NCI-H345 treated with DMSO at 0.1 percent for 48 hours (cell line): Measurements from ENCODE around the gene AARSD1.
"Not testable (repeated sequence)": the region's sequence is repeated elsewhere in the genome, so short reads cannot be mapped to it uniquely, and the experiment has no call there.

Source experiments
- DNase-seq: peaks from one replicate; lab custom pipeline; 2025; ENCODE audit not compliant: unreplicated experiment; lab: John Stamatoyannopoulos, UW

The AARSD1 gene

GRCh38 chr17:42980766-42981397, 16.6 kb upstream of the AARSD1 start:
- DNase-seq = peak; percentile 9

DNA sequence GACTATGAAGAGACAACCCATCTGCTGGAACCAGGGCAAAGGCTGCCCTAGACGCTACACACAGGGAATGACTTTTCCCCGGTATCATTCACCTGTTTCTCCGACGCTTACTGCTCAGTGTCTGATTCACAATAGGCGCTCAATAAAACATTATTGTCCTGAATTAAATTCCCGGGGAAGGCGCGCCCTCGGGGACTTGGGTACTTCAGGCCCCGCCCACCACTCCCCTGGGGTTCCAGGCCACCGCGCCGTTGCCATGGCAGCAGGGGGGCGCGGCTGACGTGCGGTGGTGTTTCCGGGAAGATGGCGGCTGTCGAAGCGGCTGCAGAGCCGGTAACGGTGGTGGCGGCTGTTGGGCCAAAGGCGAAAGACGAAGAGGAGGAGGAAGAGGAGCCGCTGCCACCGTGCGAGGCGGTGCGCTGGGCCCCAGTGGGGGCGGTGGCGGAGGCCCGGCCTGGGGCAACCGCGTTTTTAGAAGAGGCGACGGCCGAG, 16.1 kb upstream of the AARSD1 start, which contains the start of gene RUNDC1:
RUNDC1 (plus strand) TSS at position 292 of the 492 bp plus-strand sequence; CDS start at position 304, 12 bp downstream.
- DNase-seq = peak; percentile 73

DNA sequence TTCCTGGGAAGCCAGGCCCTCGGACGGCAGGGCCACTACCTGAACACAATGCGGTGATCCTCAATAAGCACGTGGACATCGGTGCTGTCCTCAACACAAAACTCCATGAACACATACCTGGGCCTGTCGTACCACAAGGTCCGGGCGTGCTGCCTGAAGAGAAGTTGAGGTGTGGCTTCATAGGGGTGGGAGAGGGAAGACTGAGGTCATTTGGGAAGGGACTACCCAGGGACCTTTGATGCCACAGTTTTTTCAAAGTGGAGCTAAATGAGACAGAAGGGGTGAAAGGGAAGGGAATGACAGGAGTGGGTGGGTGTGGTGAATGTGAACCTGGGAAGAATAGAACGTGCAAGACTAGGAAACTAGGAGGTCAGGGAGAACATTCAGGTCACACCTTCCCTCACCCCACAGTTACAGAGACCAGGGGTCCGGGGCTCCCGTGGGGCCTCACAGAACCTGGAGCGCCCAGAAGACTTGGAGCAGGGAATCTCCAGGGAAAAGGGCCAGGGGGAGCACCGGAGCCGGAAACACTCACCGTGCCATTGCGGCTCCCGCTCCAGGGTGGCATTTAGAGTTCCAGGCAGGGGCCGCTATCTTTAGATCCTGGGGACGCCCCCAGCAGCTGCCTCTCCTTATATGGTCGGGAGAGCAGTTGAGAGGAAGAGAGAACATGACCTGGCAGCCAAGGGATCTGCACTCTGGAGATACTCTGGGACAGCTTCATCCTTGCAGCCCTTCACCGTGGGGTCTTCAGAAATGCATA, 15.4 kb upstream of the AARSD1 start, which contains the start of gene PTGES3L:
PTGES3L (minus strand) TSS at position 570 of the 763 bp plus-strand sequence; CDS start at position 543, 27 bp downstream.
- peak; percentile 46 for DNase-seq

- not testable (repeated sequence) for DNase-seq
These were observed 11.4 kb upstream of the AARSD1 start for GRCh38 chr17:42975701-42976100.

DNA sequence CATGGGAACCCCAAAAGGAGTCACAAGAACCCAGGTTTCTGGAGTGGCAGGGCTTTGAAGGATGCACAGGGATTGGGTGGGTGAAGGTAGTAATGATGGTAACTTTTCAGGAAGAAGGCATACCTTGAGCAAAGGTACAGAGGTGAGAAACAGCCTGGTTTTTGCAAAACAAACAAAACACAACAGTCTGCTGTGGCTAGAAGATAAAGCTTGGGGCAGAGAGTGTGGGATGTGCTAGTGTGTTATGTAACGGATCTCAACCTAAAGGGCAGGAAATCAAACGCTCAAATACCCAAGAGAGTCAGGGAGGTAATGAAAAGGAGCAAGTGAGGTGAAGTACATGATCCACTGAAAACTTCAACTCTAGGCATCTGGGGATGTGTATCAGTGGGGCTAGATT, 11.0 kb upstream of the AARSD1 start:
- DNase-seq = no peak

DNA sequence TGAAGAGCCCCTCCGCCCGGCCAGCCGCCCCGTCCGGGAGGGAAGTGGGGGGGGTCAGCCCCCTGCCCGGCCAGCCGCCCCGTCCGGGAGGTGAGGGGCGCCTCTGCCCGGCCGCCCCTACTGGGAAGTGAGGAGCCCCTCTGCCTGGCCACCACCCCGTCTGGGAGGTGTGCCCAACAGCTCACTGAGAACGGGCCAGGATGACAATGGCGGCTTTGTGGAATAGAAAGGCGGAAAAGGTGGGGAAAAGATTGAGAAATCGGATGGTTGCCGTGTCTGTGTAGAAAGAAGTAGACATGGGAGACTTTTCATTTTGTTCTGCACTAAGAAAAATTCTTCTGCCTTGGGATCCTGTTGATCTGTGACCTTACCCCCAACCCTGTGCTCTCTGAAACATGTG, 9.1 kb upstream of the AARSD1 start:
- DNase-seq = not testable (repeated sequence)

DNA sequence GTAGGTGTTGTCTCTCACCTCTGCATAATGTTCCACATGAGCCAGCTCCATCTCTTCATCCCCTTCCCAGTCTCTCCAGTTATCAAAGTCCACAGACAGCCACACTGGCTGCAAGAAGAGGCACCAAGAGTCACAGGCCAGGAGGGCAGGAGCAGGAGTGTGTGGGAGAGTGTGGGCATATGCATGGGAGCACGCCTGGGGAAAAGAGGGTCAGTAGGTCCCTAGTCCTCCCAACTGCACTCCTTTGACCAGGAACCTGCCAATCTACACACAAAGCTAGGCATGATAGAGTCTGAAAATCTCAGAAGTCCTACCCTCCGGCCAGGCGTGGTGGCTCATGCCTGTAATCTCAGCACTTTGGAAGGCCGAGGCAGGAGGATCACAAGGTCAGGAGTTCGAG, 7.3 kb upstream of the AARSD1 start:
- no peak for DNase-seq

- no peak for DNase-seq
These were observed 4.8 kb upstream of the AARSD1 start for GRCh38 chr17:42969001-42969581.

DNA sequence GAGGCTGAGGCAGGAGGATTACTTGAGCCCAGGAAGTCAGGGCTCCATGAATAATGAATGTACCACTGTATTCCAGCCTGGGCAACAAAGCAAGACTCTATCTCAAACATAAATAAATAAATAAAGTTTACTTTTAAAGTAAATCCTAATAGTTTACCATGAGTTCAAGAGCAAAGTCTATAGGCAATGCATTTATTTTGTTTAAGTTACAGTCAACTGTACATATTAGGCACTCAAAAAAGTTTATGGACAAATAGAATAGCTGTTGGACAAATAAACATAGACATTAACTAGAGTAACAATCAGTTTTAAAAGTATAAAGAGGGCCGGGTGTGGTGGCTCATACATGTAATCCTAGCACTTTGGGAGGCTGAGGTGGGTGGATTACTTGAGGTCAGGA, 3.7 kb upstream of the AARSD1 start:
- DNase-seq = no peak

DNA sequence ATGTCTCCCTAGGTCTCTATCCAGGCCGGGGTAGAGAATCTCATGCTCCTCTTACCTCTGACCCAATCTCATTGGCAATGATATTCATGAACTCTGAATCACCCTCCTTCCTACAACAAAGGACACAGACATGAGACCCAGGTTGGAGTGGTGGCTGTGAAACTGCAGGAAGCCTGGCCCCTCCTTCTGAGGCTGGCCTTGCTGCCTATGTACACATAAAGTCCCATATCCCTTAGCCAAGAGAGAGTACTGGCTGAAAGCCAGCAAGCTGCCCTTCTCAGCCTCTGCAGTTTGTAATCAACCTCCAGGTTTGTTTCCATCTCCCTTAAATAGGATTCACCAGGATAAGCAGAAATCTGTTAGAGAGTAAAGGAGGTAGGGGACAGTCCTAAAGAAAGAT, 10.6 kb downstream of the AARSD1 start:
- DNase-seq = no peak

DNA sequence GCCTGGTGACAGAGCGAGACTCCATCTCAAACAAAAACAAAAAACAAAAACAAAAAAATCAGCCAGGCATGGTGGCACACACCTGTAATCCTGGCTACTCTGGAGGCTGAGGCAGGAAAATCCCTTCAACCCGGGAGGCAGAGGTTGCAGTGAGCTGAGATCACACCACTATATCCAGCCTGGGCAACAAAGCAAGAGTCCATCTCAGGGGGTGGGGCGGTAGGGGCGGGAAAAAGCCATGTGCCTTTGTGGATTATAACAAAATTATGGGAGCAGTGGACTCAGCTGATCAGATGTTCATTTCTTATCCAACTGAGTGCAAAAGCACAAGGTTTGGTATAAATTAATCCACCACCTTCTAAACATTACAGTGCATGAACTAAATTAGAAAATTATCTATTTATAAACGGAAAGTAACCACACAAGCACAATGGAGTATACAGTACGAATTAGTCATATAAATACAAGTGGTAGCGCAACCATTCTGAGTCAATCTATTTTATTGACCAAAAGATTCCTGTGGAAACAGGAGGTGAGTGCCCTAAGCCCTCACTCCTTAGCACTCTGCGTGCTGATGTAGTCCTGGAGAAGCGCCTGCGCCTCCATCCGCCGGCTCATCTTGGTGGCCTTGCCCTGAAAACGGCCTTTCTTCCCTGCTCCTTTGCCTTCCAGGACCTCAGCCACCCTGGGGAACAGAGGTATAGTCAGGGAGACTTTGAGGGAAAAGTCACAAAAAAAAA, 14.0 kb downstream of the AARSD1 start:
- DNase-seq = no peak

- DNase-seq = no peak
These were observed 17.4 kb downstream of the AARSD1 start for GRCh38 chr17:42946812-42947211.

DNA sequence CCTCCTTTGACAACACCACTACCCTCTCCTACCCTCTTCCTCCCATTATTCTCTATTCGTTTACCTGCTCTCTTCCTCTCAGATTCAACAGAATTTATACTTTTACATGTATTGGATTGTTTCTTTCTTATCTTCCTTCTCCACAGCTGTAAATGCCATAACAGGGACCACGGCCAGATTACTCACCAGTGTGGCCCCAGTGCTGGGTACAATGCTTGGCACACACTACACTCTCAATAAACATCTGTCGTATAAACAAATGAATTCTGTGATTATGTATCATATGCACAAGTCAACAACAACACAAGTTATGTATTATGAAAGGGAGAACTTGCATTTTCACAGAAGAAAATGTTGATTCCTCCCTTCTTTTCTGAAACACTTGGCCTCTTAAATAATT, 20.0 kb downstream of the AARSD1 start:
- DNase-seq = no peak

- DNase-seq = peak; percentile 11
These were observed 26.3 kb downstream of the AARSD1 start for GRCh38 chr17:42937712-42938596.

GRCh38 chr17:42929497-42929844, 34.8 kb downstream of the AARSD1 start:
- DNase-seq = no peak

- no peak for DNase-seq
These were observed 35.3 kb downstream of the AARSD1 start for GRCh38 chr17:42928714-42929496.

DNA sequence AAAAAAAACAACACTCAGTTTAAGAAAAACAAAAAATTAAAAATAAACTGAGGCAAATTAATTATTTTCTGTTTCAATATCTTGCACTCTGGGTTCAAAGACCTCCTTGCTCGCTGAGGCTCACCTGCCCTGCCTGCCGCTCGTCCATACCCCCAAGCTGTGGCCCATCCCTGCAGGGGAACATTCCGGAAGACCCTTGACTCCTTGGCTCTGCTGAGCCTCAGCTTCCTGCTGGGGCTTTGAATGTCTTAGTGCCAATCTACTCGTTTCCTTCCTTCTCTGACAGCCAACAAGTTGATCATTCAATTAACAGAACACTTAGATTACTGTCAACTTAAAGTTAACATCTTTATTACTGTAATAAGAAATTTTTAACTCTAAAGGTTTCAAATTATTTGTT, 39.4 kb downstream of the AARSD1 start:
- no peak for DNase-seq

GRCh38 chr17:42923472-42923871, 40.8 kb downstream of the AARSD1 start:
- not testable (repeated sequence) for DNase-seq

DNA sequence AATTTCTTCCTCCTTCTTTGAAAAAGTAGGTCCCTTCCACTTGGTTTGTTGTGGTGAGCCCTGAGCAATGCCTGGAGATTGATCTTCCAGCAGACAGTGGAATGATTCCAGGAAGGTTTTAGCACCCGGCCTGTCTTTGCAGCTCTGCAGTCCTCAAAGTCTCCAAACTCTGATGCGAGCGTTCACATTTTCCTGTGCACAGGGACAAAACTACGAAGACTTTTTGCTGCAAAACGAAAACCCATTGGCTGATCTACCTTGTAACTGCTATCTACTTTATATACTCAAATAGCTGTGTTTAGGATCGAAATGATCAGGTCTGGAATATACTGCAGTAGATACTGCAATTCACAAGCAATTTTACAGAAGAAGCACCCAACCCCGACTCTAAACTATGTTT, 42.0 kb downstream of the AARSD1 start:
- no peak for DNase-seq

GRCh38 chr17:42920922-42921321, 43.3 kb downstream of the AARSD1 start:
- DNase-seq = no peak
